ENCODE data around the gene ATP5PB. TPM values are rescaled to one million over a fixed set of nuclear protein-coding genes. Genes with fewer than 3 reads are reported as not detected.

Gene ATP5PB
- total RNA-seq, 2 donors from 2014 or later, result 410 to 461 TPM

DNA sequence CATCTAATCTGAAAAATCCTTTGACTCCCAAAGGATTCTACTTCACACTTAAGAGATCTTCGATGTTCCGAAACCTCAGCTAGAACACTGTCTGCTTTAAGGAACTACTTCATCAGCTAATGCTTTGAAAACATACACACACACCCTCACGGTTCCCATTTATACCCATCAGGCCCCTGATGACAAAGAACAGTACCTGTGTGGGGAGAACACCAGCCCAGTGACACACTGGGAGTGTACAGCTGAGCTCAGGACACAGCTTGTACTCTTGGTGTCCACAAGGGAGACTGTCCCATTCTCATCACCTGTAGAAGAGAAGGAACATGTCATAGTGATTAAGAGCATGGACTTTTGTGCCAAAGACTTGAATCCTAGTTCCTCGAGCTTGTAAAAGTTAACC is 6.8 kb upstream of the ATP5PB start:
- intact Hi-C loops (cut with DNase I, micrococcal nuclease), result no loop called here
- DNase-seq (no peak), ATAC-seq (no peak)

DNA sequence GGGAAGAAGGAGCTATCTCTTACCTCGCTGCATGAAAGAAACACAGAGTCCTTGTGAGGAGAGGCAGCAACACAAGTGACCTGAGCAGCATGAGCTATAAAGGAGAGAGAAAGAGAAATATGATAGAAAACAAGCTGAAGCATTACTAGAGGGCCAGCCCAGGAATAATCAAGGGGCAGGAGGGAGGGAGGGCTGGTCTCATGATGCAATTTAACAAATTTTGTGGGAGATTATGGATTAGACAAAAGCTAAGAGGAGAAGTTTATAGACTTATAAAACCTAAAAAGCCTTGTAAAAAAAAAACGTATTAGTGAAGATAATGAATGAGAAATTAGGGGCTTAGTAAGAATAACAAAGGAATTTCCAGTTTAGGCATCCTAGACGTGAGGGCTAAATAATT is 5.2 kb upstream of the ATP5PB start:
- intact Hi-C loops (cut with DNase I, micrococcal nuclease), result no loop called here
- no peak for ATAC-seq
- DNase-seq, result no peak

DNA sequence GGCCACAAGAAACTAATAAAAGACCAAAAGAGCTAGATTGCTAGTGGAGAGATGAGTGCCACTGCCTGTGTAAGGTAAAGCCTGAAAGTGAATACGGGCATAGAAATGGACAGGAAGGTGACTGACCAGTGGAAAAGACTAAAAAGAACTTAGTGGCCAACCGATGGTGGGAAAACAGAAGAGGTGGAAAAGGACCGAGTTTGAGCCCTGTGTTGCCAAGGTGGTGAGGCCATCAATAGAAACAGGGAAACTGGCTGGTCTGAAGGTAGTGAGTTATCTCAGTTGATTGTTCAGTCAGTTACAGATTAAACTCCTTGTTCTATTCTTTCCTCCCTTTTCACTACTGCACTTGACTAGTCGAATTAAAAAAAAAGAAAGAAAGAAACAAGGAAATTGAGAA is 2.7 kb upstream of the ATP5PB start:
- no peak for DNase-seq
- ATAC-seq, result no peak

DNA sequence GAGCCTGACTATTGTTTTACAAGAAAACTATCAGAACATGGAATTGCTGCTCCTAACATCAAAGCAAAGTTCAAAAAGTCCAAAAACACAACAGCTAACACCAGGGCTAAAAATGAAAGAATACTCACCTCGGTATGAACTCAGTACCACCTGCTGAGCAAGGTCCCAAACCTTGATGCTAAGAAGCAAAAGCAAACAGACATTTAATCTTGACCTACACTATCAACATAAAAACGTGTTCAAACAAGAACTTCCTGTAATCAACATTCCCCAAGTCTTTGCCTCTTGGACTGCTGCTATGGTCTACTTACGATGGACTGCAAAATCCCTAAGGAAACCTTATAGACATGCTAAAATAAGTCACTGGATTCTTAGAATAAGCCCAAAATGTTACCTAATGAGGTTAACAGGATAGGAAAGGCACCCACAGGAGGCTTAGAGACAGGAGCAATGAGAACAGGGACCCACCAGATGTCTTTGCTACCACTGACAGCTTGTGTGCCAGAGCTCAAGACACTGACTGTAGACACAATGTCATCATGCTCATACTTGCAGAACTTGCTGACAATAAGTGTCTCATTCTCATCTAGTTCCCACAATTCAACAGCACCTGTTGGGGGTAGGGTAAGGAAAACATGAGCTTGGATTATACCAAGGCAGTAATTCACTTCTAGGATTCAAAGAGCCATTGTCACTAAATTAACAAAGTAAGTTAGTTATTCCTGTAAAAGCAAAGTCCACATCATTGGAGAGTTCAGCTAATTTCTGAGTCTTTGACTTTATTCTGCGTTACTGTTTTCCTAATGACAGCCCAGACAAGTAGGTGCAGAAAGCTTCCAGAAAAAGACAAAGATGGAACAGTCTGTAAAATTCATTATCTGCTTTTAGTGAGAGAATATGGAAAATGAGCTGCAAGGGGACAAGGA is 2.0 kb upstream of the ATP5PB start:
- DNase-seq (no peak), ATAC-seq (peak; percentile 38)
- intact Hi-C loops (cut with DNase I, micrococcal nuclease), result no loop called here

More for the DNA sequence above, 2.7 kb upstream of the ATP5PB start:
- intact Hi-C loops (cut with DNase I, micrococcal nuclease), result no loop called here

DNA sequence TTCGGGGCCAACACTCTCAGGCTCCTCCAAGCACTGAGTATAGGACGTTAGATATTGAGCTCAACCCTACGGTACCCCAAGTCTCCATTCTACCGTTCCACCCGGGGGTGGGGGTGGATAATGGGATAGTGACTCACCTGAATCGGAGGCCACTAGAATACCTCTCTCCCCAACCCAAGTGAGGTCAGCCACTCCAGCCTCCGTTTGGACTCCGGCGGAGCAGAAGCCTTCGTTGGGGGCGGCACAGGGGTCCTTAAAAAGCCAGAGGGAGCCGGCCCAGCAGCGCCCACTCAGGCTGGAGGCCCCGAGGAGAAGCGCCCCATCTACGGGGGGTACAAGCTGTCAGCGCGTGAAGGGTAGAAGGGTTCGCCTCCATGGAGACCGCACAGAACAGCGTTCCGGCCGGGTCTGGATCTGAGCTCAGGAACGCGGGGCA is 764 bp upstream of the ATP5PB start:
- ATAC-seq (peak; percentile 6), DNase-seq (no peak)
- intact Hi-C loops (cut with DNase I, micrococcal nuclease), result no loop called here

DNA sequence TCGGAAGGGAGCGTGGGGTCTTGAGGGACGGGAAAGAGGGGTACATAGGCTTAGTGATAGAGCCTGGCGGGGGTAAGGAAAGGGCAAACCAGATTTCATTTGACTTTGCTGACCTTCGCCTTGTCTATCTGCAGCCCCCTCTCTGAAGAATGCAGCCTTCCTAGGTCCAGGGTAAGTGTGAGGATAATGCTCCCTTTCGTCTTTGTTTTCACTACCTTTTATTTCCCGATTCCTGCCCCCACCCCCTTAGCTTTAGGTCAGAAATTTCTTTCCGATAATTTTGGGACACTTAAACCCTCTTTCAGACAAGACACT is 396 bp downstream of the ATP5PB start:
- DNase-seq, result no peak
- ATAC-seq, result no peak
- intact Hi-C loops (cut with DNase I, micrococcal nuclease), result no loop called here

DNA sequence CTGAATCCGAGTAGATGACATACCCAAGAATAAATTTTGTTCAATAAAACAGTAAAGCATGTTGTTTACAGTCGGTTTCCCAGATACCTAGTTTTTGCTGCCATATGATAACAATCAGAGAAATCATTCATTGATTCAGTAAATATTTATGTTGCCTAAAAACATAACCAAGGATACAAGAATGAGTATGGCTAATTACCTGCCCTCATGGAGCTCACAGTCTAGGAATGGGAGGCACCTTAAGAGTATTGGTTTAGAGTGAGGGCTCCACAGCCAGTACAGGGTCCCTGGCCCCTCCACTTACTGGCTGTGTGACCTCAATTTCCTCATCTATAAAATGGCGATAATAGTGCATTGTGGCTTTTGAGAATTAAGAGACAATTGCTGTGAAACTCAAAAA is 921 bp downstream of the ATP5PB start:
- ATAC-seq, result no peak
- no peak for DNase-seq
- intact Hi-C loops (cut with DNase I, micrococcal nuclease), result no loop called here

DNA sequence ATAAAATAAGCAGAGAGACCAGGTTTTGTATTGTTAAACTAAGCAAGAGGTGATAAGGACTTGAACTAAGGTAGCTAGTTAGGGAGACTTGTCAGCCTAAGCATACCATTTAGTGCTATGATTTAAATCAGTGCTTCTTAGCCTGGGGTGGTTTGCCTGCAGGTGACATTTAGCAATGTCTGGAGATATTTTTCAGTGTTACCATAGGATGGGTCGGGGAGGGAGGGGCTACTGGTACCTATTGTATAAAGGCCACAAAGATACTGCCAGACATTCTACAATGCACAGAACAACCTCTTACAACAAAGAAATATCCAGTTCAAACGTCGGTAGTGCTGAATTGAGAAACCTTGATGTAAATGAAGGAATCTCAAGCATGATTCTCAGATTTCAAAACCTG is 3.3 kb downstream of the ATP5PB start:
- ATAC-seq, result no peak
- DNase-seq, result no peak
- intact Hi-C loops (cut with DNase I, micrococcal nuclease), result no loop called here

DNA sequence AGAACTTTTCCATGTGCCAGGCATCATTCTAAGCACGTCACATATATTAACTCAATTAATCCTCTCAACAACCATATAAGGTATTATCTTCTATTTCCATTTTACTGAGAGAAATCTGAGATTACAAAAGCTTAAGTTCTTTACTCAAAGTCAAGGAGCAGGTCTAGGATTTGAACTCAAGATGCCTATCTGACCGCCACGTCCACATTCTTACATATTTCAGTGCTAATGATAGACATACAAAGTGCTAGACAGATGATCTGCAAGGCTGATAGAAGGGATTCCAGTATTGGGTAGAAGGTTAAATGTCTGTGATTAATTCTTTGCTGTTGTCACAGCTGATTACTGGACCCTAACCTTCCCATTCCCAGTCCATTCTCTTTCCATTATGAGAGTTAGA is 4.4 kb downstream of the ATP5PB start:
- no peak for DNase-seq
- no peak for ATAC-seq
- intact Hi-C loops (cut with DNase I, micrococcal nuclease), result no loop called here

DNA sequence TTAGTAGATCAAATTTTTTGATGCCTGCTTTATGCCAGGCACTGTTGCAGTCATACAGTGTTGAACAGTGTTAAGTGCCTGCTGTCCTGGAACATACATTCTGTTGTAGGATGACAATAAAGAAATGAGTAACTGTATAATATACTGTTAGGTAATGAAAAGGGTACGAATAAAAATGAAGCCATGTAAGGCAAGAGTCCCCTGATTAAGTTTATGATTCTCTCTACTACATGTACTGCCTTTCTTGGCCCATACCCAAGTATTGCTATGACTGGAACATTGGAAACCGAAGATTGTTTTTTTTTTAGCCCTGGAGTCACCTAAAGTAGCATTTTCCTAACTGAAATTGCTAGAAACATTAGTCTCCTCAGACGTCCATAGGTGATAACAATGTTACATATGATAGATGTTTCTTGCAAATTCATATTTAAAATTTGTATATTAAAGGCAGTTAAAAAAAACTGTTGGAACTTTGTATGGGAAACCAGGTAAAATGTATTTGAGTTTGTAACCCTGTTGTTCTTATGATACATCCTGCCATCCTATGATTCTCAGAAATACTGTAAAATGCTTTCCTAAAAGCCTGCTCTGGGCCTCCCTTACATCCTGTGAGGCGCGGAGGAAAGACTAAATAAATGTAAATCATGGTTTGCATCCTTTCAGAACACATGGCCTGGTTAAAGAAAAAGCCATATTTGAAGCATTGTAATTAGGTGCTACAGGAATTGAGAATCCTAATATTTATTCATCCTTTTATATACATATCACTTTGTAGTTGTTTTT is 5.8 kb downstream of the ATP5PB start:
- DNase-seq (no peak), ATAC-seq (peak; percentile 28)
- intact Hi-C loops (cut with DNase I, micrococcal nuclease), result no loop called here

DNA sequence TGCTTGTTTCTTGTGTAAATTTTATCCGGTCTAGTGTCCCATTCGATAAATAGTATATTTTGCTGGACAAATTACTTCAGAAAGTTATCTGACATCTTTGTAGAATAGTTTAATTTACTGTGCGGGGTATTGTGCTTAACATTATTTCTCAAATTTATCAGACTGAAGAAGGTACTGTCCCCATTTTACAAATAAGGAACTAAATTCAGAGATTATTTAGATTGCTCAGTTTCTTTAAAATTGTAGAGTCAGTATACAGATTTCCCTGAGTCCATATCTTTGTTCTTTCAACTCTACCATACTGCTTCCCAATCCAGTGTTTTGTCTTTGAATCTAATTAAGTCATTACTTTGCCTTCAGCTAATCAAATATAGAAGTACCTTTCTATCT is 6.4 kb downstream of the ATP5PB start:
- intact Hi-C loops (cut with DNase I, micrococcal nuclease), result no loop called here
- ATAC-seq (no peak), DNase-seq (no peak)

DNA sequence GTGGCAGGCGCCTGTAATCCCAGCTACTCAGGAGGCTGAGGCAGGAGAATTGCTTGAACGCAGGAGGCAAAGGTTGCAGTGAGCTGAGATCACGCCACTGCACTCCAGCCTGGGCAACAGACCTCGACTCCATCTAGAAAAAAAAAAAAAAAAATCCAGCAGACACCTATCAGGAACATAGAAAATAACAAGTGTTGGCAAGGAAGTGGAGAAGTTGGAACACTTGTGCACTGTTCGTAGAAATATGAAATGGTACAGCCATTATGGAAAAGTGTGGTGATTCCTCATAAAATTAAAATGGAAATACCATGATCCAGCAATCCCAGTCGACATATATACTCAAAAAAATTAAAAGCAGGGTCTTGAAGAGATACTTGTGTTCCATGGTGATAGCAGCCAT is 12.5 kb downstream of the ATP5PB start:
- ATAC-seq, result no peak
- intact Hi-C loops (cut with DNase I, micrococcal nuclease), result no loop called here
- DNase-seq, result no peak

DNA sequence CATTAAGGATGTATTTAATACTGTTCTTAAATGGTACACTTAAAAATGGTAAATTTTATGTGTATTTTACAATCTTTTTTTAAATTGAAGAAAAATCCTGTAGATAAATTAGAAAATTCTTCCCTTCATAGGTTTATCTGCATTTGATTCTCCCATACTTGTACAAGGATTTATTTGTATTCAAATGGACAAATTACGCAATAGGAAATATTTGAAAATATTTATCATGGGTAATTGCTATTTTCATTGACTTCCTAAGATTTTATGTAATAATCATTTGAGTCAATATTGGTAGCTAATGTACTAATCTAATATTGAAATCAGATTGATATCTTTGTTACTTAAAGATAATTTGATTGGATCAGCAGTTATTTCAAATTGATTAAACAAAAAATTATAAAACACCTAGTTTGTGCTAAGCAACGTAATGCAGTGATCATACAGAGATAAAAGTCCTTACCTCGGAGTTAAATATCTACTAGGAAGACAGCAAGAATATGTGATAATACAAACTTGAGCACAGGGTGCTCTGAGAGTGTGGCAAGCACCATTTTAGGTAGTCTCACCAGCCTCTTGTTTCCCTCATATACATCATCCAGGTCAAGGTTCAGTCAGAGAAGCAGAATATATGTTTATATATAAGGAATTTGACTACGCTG is 13.2 kb downstream of the ATP5PB start:
- DNase-seq (no peak), ATAC-seq (no peak)
- intact Hi-C loops (cut with DNase I, micrococcal nuclease), result no loop called here

DNA sequence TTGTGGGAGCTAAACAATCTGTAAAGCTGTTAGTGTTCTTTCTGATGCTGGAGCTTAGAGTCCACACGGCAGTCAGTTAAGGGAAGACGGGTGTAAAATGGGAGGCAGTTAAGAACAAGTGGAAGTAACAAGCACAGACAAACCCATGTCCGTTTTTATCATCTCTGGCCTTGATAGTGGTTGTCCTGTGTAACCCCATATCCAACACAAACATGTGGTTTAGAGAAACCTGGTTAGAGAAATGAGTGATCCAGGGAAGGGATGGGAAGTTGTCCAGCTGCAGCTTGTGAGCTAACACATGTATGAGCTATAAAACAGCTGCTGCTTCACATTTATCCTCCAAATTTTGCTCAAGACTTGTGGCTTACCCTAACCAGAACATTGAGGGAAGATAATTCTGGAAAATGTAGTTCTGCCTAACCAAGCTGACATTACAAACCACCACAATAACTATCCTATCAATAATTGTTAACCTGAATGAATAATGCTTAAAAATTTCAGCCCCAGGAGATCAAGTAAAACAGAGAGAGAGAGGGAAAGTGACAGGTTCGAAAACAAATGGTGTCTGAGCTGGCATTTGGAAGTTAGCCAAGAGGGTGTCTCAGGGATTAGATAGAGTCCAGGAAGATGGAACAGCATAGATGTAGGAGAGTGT is 13.9 kb downstream of the ATP5PB start:
- DNase-seq (no peak), ATAC-seq (no peak)
- intact Hi-C loops (cut with DNase I, micrococcal nuclease), result no loop called here

DNA sequence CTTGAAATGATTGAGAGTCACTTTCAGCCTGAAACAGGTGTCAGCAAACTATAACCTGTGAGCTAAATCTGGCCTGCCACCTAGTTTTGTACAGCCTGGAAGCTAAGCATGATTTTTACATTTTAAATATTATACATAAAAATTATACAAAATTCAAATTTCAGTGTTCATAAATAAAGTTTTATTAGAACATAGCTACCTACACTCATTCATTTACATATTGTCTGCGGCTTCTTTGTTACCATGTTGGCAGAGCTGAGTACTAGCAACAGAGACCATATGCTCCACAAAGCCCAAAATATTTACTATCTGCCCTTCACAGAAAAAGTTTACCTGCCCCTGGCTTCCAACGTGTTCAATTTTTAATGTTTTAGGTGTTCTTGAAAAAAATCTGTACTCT is 16.5 kb downstream of the ATP5PB start:
- intact Hi-C loops (cut with DNase I, micrococcal nuclease), result no loop called here
- ATAC-seq (no peak), DNase-seq (no peak)

DNA sequence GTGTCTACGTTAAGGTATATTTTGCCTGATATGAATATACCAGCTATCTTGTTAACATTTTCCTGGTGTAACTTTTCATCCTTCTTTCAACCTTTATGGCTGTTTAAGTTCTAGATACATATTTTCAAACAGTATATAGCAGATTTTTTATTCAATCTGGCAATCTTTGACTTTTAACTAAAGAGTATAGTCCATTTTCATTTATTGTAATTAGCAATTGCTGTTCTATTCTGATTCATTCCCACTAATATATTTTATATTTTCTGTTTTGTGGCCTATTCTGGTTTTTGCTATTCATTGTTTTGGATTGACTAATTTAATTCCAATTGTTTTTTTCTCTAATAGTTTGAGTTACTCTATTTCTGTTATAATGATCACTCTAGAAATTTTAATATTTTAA is 17.2 kb downstream of the ATP5PB start:
- ATAC-seq (no peak), DNase-seq (no peak)
- intact Hi-C loops (cut with DNase I, micrococcal nuclease), result no loop called here

DNA sequence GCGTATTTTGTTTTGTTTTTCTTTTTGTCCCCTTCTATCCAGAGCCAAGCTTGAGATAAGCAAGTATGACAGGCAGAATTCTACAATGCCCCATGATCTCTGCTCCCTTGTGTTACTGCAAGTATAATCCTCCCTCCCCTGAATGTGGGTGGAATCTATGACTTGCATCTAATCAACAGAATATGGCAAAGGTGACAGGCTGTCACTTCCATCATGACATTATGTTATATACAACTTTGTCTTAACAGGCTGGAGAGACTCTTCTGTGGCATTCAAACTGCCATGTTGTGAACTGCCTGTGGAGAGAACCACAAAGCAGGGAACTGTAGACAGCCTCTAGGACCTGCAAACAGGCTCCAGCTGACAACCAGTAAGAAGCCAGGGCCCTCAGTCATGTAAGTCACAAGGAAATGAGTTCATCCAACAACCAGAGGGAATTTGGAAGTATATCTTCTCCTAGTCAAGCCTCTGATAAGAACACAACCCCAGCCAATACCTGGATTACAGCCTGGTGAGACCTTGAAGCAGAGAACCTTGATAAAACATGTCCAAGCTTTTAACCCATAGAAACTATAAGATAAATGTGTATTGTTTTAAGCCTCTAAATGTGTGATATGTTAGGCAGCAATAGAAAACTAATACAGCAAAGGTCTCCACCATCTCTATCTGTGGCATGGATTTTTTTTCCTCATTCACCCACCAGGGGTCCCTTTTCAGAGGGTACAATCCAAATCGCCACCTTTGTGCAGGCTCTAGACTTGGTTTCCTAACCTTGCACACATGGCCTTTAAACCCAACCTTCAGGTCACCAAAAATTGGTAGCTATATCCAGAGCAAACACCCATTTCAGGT is 18.8 kb downstream of the ATP5PB start:
- ATAC-seq (no peak), DNase-seq (no peak)
- intact Hi-C loops (cut with DNase I, micrococcal nuclease), result no loop called here

DNA sequence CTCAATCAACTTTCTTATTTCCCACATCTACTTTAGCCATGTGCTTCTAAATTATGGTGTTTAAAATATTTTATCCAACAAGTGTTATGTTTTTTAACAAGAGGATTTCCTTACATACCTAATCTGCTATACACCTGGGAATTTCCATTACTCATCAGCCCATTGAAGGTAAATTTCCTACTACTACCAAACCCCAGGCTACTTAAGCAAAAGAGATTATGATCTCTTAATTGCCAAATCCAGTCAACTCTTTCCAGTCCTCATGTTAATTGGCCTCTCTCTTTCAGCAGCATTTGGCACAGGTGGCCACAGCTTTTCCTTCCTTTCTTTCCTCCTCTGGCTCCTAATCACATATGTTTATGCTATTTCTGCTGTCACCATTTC is 19.4 kb downstream of the ATP5PB start:
- DNase-seq (no peak), ATAC-seq (no peak)
- intact Hi-C loops (cut with DNase I, micrococcal nuclease), result no loop called here

DNA sequence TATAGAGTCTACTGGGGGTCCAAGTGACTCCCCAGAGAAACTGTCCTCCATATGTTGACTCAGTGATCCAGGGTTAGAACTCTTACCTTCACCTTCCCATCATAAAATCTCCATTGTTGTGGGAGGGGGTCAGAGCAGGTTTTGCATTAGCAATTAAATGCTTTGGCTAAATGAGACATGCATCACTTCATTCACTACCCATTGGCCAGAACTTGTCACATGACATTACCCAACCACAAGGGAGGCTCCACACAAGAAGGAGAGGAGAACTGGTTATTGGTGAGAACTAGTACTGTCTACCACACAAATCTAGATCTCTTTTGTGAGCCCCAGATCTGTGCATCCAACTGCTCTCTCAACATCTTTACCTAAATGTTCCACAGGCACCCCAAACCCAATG is 20.3 kb downstream of the ATP5PB start:
- DNase-seq (no peak), ATAC-seq (no peak)
- intact Hi-C loops (cut with DNase I, micrococcal nuclease), result no loop called here

Measured in left colon (tissue), 2 donors.